ENCODE measurements around the gene DISC1. TPM values are rescaled to one million over a fixed set of nuclear protein-coding genes. Genes with fewer than 3 reads are reported as not detected.

Gene DISC1
- total and polyA plus RNA-seq, 2 of the 13 experiments (the other 11 are each of a cell fraction or from before 2014, with no cell fraction given), result 4.2 to 4.6 TPM

- no peak for TF ChIP-seq SOX6 (IDR thresholded peaks at IDR 0.05)
- peak; percentile 50 for TF ChIP-seq SOX6 (CRISPR knock-in tag; IDR thresholded peaks at IDR 0.05)
- no peak for TF ChIP-seq RBFOX2 (IDR thresholded peaks at IDR 0.05; ENCODE audit: low read depth, low read length)
- TF ChIP-seq ZNF280B (CRISPR knock-in tag; IDR thresholded peaks at IDR 0.05; ENCODE audit: borderline replicate concordance), result no peak
- TF ChIP-seq AHDC1 (CRISPR knock-in tag; IDR thresholded peaks at IDR 0.05; ENCODE audit: borderline replicate concordance), result peak; percentile 69; the same call in 1 of the 2 replicates
- no peak for TF ChIP-seq TEAD2 (CRISPR knock-in tag; IDR thresholded peaks at IDR 0.05)
- 0 out of 2 replicates have a peak, but pooled peaks have one; percentile 25 for TF ChIP-seq ZNF609 (CRISPR knock-in tag; IDR thresholded peaks at IDR 0.05; ENCODE audit: borderline replicate concordance)
- no peak for TF ChIP-seq ZNF230 (CRISPR knock-in tag; IDR thresholded peaks at IDR 0.05)
- TF ChIP-seq ZBTB34 (CRISPR knock-in tag; IDR thresholded peaks at IDR 0.05), result no peak
- TF ChIP-seq BCL6 (CRISPR knock-in tag; IDR thresholded peaks at IDR 0.05), result no peak
- peak; percentile 83 for TF ChIP-seq ATF3 (CRISPR knock-in tag; IDR thresholded peaks at IDR 0.05)
- no peak for TF ChIP-seq ZNF616 (CRISPR knock-in tag; IDR thresholded peaks at IDR 0.05; ENCODE audit: low read depth)
- no peak for TF ChIP-seq ZNF564 (CRISPR knock-in tag; IDR thresholded peaks at IDR 0.05)
- TF ChIP-seq ZBTB20 (CRISPR knock-in tag; IDR thresholded peaks at IDR 0.05; ENCODE audit: borderline replicate concordance, low read depth), result no peak
- no peak for TF ChIP-seq NFRKB (IDR thresholded peaks at IDR 0.05)
Measured at GRCh38 chr1:231841616-231842344, 215.2 kb downstream of the DISC1 start (continued).
